Spleen (tissue), 13 donors: ENCODE measurements around the gene CHRDL1. TPM values are rescaled to one million over a fixed set of nuclear protein-coding genes. Genes with fewer than 3 reads are reported as not detected.

Experiments used
- DNase-seq: peaks from one replicate; pipeline ENCODE4 v3.0.0-alpha.2; 2020
- H3K27ac ChIP-seq, 8 donors: fragments of 200-600 bp; sonication (generic) in 7 of 8; 1 replicate in 4 of 8; 2 replicates in 4 of 8; pipeline versions ENCODE4 v1.5.0 to v1.8.0; 2016 to 2021; ENCODE audit warnings: inconsistent platforms in 4 of 8, mild to moderate bottlenecking in 4 of 8, moderate library complexity in 1 of 8
- H3K27me3 ChIP-seq, 7 donors: fragments of 200-600 bp; sonication (generic) in 6 of 7; replicated peaks in 1 of 7; 1 replicate in 4 of 7; 2 replicates in 3 of 7; pipeline versions ENCODE4 v1.5.0 to v1.8.0; 2016 to 2021; ENCODE audit warnings: inconsistent platforms in 3 of 7, mild to moderate bottlenecking in 1 of 7
- H3K36me3 ChIP-seq, 6 donors: fragments of 200-600 bp; sonication (generic) in 5 of 6; 1 replicate in 4 of 6; 2 replicates in 2 of 6; pipeline versions ENCODE4 v1.5.0 to v1.8.0; 2016 to 2021; ENCODE audit warnings: inconsistent platforms in 2 of 6
- H3K4me1 ChIP-seq, 6 donors: fragments of 200-600 bp; sonication (generic) in 5 of 6; 1 replicate in 3 of 6; 2 replicates in 3 of 6; pipeline versions ENCODE4 v1.5.0 to v1.8.0; 2016 to 2021; ENCODE audit warnings: inconsistent platforms in 3 of 6
- H3K4me3 ChIP-seq, 8 donors: fragments of 200-600 bp; sonication (generic) in 7 of 8; 1 replicate in 4 of 8; 2 replicates in 4 of 8; pipeline versions ENCODE4 v1.5.0 to v1.8.0; 2016 to 2021; ENCODE audit warnings: inconsistent platforms in 4 of 8, mild to moderate bottlenecking in 4 of 8, moderate library complexity in 2 of 8
- H3K9me3 ChIP-seq, 8 donors: fragments of 200-600 bp; sonication (generic) in 7 of 8; 1 replicate in 4 of 8; 2 replicates in 4 of 8; pipeline versions ENCODE4 v1.5.0 to v1.8.0; 2016 to 2021; ENCODE audit warnings: inconsistent platforms in 4 of 8
- POLR2A ChIP-seq, 3 donors: fragments of 450-650 bp; IDR thresholded peaks; one replicate each; pipeline ENCODE4 v1.5.1; 2017; ENCODE audit warnings: antibody characterized with exemption in 3 of 3, mild to moderate bottlenecking in 1 of 3
- POLR2AphosphoS5 ChIP-seq, 3 donors: sonication (generic); formaldehyde crosslinking; IDR thresholded peaks; one replicate each; pipeline ENCODE4 v1.5.1; 2017; ENCODE audit warnings: antibody characterized with exemption in 3 of 3
- WGBS, 5 donors: extraction: QIAGEN DNeasy Blood & Tissue Kit in 3 of 5; methylation state at CpG; one replicate each; pipeline versions ENCODE4 v1.1.5 to v1.1.7; 2013 to 2018; 5-methylcytosine and 5-hydroxymethylcytosine counted together
- intact Hi-C: fragments of 100-400 bp; cut with DNase I; formaldehyde crosslinking; loops from one replicate; pipeline ENCODE4 v1.15.0; 2023; ENCODE audit warnings: low total_unique reads
- long read RNA-seq, 2 donors: transcript quantifications; one replicate each; lab custom pipeline, GENCODE V29; 2026
- polyA plus RNA-seq, 3 donors: library from polyadenylated mRNA; stranded (reverse); fragments of 200-250 nt; gene quantifications; one replicate each; pipeline ENCODE4 v1.2.1, GENCODE V29; 2013
- total RNA-seq, 7 donors: library from RNA; depleted of rRNA in 3 of 7; stranded (reverse); fragments of >200 nt in 3 of 7; fragmentation: NEBNext Ultra II Directional in 4 of 7; extraction: Animal tissue kit (Norgen Biotek cat#: 25700) in 4 of 7; gene quantifications; one replicate each; pipeline versions ENCODE4 v1.1.0 to v1.2.1, GENCODE V29; 2016 to 2021
- TF ChIP-seq, protein P1 (sequence below), 11 experiments: fragments of 200-600 bp in 7 of 11; fragments of 450-650 bp in 4 of 11; sonication (generic) in 4 of 11; IDR thresholded peaks in 8 of 11; conservative IDR thresholded peaks in 3 of 11; 1 replicate in 7 of 11; 2 replicates in 4 of 11; pipeline versions ENCODE4 v1.4.0 to v1.8.0; 2016 to 2021; ENCODE audit warnings: antibody characterized with exemption in 11 of 11, inconsistent platforms in 4 of 11, mild to moderate bottlenecking in 1 of 11
- donor health status: healthy with polysubstance abuse.
- donor health status: DM: no; HTN: no; CAD: no; lungs with moderate emphysema.
- donor health status: DM: no; HTN: no; CAD: no.
- donor health status: Bipolar disorder and iron deficiency.
- donor health status: healthy.
- donor health status: DM: no; HTN: no; CAD: no.
- donor health status: DM: yes; HTN: yes; CAD: no.

Gene CHRDL1, protein sequence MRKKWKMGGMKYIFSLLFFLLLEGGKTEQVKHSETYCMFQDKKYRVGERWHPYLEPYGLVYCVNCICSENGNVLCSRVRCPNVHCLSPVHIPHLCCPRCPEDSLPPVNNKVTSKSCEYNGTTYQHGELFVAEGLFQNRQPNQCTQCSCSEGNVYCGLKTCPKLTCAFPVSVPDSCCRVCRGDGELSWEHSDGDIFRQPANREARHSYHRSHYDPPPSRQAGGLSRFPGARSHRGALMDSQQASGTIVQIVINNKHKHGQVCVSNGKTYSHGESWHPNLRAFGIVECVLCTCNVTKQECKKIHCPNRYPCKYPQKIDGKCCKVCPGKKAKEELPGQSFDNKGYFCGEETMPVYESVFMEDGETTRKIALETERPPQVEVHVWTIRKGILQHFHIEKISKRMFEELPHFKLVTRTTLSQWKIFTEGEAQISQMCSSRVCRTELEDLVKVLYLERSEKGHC
- 10 to 100 TPM; 12.7 to 92.6 (median 24.0) TPM for total RNA-seq
- 1 to 10 TPM; 1.7 to 9.2 (median 4.1) TPM for polyA plus RNA-seq
- long read RNA-seq, donor 1 = 0 reads
- long read RNA-seq, donor 2 = 0 reads

DNA sequence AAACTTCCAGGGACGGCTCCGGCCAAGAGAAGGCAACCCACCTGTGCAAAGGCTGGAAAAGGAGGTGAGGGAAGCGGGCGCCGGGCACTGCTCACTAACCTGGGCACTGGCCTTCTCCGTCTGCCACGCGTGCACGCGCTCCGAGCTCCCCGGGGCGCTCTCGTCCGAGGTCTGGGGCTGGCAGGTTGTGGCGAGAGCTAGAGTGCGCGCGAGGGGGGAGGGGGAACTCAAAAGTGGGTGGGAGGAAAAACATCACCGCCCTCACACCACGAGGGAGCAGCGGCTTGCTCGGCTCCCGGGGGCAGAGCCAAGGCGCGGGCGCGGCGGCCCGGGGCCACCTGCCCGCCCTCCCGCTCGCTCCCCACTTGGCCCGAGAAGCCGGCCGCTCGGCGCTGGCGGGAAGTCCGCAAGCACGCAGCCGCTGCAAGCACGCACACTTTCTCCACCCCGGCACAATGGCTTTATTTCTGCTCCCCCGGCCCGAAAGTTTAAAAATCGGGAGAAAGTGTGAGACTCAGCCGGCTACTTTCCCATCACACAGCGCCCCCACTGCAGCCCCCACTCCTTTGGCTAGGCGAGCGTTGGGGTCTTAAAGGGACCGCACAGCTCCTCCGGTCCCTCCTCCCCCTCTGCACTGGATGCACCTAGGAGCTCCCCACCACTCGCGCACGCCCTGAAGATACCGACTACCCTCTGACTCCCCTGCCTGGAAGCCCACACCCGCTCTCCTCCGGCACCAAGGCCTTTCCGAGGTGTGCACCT, at the start of gene CHRDL1:
TSS of gene CHRDL1 (minus strand) at position 173 of the 762 bp plus-strand sequence. CDS start 3,636 bp downstream, outside the sequence.
- Histone ChIP-seq H3K9me3 (no peaks in the 10 kb centered on the region), H3K4me1 (no peaks in the 10 kb centered on the region), H3K27me3 (peaks cover 0 to 55% (median 11%) of the 10 kb centered on the region in 7 donors), H3K4me3 (peak within 1 kb of the TSS in 6 of 8 donors; percentile 7 to 51 (median 16)), H3K27ac (peak within 1 kb of the TSS in 1 of 8 donors; percentile 11), H3K36me3 (no peaks in the 10 kb centered on the region)
- WGBS, 5 donors = 2 to 42% (median 14%) methylated on average over 26 to 60 of the region's 60 CpGs
- DNase-seq = no peak
- intact Hi-C loops = no loop called here
- TF ChIP-seq POLR2A (IDR thresholded peaks at IDR 0.05) = no peak
- TF ChIP-seq POLR2AphosphoS5 (IDR thresholded peaks at IDR 0.05) = peak in 2 of 3 donors; percentile 25 to 53

DNA sequence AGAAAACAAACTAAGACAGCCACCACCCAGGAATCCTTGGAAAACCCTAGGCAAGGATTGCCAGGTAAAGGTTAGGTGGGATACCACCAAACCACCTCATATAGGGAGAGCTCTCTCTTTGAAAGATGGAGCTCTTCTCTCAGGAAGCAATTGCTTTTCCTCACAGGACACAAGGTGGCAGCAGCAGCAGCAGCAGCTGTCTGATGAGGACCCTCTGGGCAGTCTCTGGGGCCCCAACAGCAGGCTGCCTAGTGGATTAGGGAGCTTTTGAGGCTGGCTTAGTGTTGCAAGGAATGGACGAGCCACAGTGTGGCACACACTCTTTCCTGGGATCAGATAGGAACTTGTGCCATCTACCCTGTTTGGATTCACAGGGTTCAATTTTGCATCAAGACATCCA, 41.4 kb upstream of the CHRDL1 start:
- Histone ChIP-seq H3K27me3 (peaks cover 0 to 5% (median 0%) of the 10 kb centered on the region in 7 donors), H3K4me1 (no peaks in the 10 kb centered on the region), H3K9me3 (no peaks in the 10 kb centered on the region), H3K27ac (no peak overlapping the region), H3K36me3 (no peaks in the 10 kb centered on the region), H3K4me3 (no peak overlapping the region)
- TF ChIP-seq POLR2A (IDR thresholded peaks at IDR 0.05) = no peak
- TF ChIP-seq, protein P1, sequence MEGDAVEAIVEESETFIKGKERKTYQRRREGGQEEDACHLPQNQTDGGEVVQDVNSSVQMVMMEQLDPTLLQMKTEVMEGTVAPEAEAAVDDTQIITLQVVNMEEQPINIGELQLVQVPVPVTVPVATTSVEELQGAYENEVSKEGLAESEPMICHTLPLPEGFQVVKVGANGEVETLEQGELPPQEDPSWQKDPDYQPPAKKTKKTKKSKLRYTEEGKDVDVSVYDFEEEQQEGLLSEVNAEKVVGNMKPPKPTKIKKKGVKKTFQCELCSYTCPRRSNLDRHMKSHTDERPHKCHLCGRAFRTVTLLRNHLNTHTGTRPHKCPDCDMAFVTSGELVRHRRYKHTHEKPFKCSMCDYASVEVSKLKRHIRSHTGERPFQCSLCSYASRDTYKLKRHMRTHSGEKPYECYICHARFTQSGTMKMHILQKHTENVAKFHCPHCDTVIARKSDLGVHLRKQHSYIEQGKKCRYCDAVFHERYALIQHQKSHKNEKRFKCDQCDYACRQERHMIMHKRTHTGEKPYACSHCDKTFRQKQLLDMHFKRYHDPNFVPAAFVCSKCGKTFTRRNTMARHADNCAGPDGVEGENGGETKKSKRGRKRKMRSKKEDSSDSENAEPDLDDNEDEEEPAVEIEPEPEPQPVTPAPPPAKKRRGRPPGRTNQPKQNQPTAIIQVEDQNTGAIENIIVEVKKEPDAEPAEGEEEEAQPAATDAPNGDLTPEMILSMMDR (IDR thresholded peaks at IDR 0.05 in 8 of 11, conservative IDR thresholded peaks at IDR 0.05 in 3 of 11) = no peak
- TF ChIP-seq POLR2AphosphoS5 (IDR thresholded peaks at IDR 0.05) = no peak
- 14 to 53% (median 43%) methylated on average over 1 of the region's 1 CpG; no CpG with 5 or more reads in 1 of the 5 donors for WGBS, 5 donors
- intact Hi-C loops = no loop called here
- no peak for DNase-seq

DNA sequence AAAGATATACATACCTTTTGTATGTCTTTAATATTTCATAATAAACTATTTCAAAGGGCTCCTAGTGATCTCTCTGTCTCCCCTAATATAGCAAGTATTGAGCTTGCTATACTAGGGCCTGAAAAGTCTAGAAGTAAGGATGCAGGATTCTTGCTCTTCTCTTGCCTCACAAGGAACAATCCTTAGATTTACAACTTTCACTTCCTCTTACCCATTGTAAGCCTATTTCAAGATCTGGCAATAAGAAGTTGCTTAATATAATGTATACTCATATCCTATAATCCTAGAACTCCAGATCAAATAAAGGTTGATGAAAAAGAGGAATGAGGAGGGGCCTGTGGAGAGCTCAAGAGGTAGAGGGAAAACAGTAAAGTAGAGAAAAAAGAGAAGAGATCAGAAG, 40.8 kb upstream of the CHRDL1 start:
- H3K4me1 ChIP-seq = no peaks in the 10 kb centered on the region
- no peaks in the 10 kb centered on the region for H3K36me3 ChIP-seq
- no peak overlapping the region for H3K4me3 ChIP-seq
- peaks cover 0 to 5% (median 0%) of the 10 kb centered on the region in 7 donors for H3K27me3 ChIP-seq
- no peak overlapping the region for H3K27ac ChIP-seq
- no peak for DNase-seq
- TF ChIP-seq POLR2AphosphoS5 (IDR thresholded peaks at IDR 0.05) (no peak), POLR2A (IDR thresholded peaks at IDR 0.05) (no peak)
- TF ChIP-seq, protein P1 (IDR thresholded peaks at IDR 0.05 in 8 of 11, conservative IDR thresholded peaks at IDR 0.05 in 3 of 11) = no peak
- no peaks in the 10 kb centered on the region for H3K9me3 ChIP-seq
- intact Hi-C loops = no loop called here

DNA sequence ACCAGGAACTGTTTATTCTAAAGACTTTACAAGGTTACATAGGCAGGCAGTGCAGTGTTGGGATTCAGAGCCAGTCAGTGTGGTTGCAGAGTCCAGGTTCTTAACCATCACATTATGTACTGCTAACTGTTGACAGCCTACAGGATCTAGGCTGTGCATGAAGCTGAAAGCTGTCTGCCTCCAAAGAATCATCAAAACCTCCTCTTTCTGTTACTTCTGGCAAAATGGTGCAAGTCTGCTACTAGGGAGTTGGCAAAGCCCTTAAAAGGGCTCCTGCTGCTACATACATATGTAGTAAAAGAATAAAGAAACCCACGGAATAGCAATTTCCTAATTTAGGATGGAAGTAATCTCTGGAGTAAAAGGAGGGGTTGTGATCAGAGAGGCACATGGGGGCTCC, 40.4 kb upstream of the CHRDL1 start:
- 39 to 90% (median 77%) methylated on average over 1 of the region's 1 CpG for WGBS, 5 donors
- TF ChIP-seq, protein P1 (IDR thresholded peaks at IDR 0.05 in 8 of 11, conservative IDR thresholded peaks at IDR 0.05 in 3 of 11) = no peak
- no peak for TF ChIP-seq POLR2A (IDR thresholded peaks at IDR 0.05)
- no peak for TF ChIP-seq POLR2AphosphoS5 (IDR thresholded peaks at IDR 0.05)

More for the DNA sequence above, 40.4 kb upstream of the CHRDL1 start:
- Histone ChIP-seq H3K27ac (no peak overlapping the region), H3K4me3 (no peak overlapping the region), H3K36me3 (no peaks in the 10 kb centered on the region), H3K4me1 (no peaks in the 10 kb centered on the region), H3K27me3 (peaks cover 0 to 5% (median 0%) of the 10 kb centered on the region in 7 donors), H3K9me3 (no peaks in the 10 kb centered on the region)
- no peak for DNase-seq
- intact Hi-C loops = no loop called here
